Measurements from ENCODE around the gene TOP3A.
"Not testable (repeated sequence)": the region's sequence is repeated elsewhere in the genome, so short reads cannot be mapped to it uniquely, and the experiment has no call there.

TOP3A gene

DNA sequence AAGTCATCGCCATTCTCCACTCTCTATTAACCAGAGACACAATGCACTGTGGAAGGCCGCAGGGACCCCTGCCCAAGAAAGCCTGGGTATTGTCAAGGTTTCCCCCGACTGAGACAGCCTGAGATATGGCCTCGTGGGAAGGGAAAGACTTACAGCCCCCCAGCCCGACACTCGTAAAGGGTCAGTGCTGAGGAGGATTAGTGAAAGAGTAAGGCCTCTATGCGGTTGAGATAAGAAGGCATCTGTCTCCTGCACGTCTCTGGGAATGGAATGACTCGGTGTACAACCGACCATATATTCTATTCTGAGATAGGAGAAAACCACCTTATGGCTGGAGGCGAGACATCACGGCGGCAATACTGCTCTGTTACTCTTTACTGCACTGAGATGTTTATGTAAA lies 11.6 kb downstream of the TOP3A start:
- H3K4me1 ChIP-seq (ENCODE audit: control insufficient read depth, insufficient read depth, low read length); H3K9me3 ChIP-seq (ENCODE audit: control insufficient read depth, insufficient read depth, low read length); H3K27ac ChIP-seq (ENCODE audit: low read depth, low read length); H3K27me3 ChIP-seq (ENCODE audit: control insufficient read depth, insufficient read depth, low read length); H3K4me3 ChIP-seq (ENCODE audit: low read depth, low read length); H3K9ac ChIP-seq (ENCODE audit: low read depth, low read length): not testable (repeated sequence)
- peaks cover 92% of the 10 kb centered on the region for H3K36me3 ChIP-seq (ENCODE audit: control insufficient read depth, insufficient read depth, low read length)

DNA sequence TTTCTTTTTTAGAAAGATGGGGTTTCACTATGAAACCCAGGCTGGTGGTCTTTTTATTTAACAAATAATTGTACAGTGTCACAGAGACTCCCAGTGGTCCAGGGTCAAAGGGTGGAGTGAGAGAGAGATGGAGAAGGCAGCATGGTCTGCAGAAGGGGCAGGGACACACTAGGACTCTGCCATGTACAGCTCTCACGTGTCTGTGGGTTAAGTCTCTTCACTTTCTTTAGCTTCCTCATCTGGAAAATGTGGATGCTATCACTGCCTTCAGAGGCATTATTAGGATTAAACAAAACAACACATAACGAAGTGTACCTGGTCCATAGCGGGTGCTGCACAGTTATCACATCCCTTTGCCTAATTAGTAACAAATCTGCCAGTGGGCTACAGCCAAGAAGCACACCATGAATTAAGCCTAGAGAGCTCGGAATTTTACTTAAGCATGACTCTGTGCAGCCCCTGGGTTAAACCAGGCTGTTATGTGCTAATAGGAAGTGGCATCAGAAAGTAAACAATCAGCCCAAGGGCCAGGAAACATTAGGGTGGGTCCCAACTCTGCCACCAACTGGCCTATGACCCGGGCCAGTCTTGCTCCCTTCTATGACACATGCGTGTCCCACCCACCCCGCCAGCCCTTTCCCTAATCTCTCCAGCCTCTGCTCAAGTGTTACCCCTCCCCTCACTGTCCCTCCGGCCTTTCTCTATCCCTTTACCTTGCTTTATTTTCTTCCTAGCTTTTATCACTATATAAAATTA lies 13.9 kb downstream of the TOP3A start:
- no peaks in the 10 kb centered on the region for H3K27me3 ChIP-seq (ENCODE audit: control insufficient read depth, insufficient read depth, low read length)
- no peak overlapping the region for H3K9ac ChIP-seq (ENCODE audit: low read depth, low read length)
- H3K9me3 ChIP-seq (ENCODE audit: control insufficient read depth, insufficient read depth, low read length) = no peaks in the 10 kb centered on the region
- no peaks in the 10 kb centered on the region for H3K4me1 ChIP-seq (ENCODE audit: control insufficient read depth, insufficient read depth, low read length)
- H3K27ac ChIP-seq (ENCODE audit: low read depth, low read length) = no peak overlapping the region
- H3K36me3 ChIP-seq (ENCODE audit: control insufficient read depth, insufficient read depth, low read length) = peaks cover 84% of the 10 kb centered on the region
- no peak overlapping the region for H3K4me3 ChIP-seq (ENCODE audit: low read depth, low read length)

DNA sequence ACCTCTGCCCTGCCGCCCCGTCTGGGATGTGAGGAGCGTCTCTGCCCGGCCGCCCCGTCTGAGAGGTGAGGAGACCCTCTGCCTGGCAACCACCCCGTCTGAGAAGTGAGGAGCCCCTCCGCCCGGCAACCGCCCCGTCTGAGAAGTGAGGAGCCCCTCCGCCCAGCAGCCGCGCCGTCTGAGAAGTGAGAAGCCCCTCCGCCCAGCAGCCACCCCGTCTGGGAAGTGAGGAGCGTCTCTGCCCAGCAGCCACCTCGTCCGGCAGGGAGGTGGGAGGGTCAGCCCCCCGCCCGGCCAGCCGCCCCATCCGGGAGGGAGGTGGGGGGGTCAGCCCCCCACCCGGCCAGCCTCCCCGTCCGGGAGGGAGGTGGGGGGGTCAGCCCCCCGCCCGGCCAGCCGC lies 16.7 kb downstream of the TOP3A start:
- not testable (repeated sequence) for H3K27me3 ChIP-seq (ENCODE audit: control insufficient read depth, insufficient read depth, low read length); H3K4me3 ChIP-seq (ENCODE audit: low read depth, low read length); H3K9me3 ChIP-seq (ENCODE audit: control insufficient read depth, insufficient read depth, low read length); H3K9ac ChIP-seq (ENCODE audit: low read depth, low read length); H3K27ac ChIP-seq (ENCODE audit: low read depth, low read length); H3K4me1 ChIP-seq (ENCODE audit: control insufficient read depth, insufficient read depth, low read length)
- H3K36me3 ChIP-seq (ENCODE audit: control insufficient read depth, insufficient read depth, low read length) = peaks cover 77% of the 10 kb centered on the region

DNA sequence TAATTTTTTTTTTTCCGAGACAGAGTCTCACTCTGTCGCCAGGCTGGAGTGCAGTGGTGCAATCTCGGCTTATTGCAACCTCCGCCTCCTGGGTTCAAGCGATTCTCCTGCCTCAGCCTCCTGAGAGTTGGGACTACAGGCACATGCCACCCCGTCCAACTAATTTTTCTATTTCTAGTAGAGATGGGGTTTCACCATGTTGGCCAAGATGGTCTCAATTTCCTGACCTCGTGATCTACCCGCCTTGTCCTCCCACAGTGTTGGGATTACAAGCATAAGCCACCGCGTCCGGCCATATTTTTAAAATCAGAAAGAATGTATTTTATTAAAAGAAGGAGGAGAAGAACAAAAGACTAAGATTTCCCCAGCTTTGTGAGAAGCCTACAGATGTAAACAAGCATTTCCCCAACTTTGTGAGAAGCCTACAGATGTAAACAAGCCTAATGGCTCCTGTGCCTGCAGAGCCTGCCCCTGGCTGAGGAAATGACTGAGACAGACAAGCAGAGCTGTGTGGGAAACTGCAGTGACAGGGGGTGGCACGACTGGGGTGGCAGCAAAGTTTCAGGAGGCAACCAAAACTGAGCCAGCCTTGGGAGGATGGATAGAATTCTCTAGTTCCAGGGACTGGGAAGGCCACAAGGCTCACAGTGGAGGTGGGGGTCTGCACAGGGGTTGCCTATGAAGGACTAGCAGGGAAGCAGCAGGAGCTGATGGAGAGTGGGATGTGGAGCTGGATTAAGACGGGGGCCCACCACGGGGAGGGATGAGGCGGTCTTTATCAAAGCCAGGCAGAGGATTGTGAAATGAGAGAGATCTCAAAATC lies 22.9 kb downstream of the TOP3A start:
- Histone ChIP-seq H3K36me3 (ENCODE audit: control insufficient read depth, insufficient read depth, low read length) (peaks cover 87% of the 10 kb centered on the region), H3K9me3 (ENCODE audit: control insufficient read depth, insufficient read depth, low read length) (no peaks in the 10 kb centered on the region), H3K27me3 (ENCODE audit: control insufficient read depth, insufficient read depth, low read length) (no peaks in the 10 kb centered on the region), H3K9ac (ENCODE audit: low read depth, low read length) (no peak overlapping the region), H3K27ac (ENCODE audit: low read depth, low read length) (no peak overlapping the region), H3K4me1 (ENCODE audit: control insufficient read depth, insufficient read depth, low read length) (no peaks in the 10 kb centered on the region), H3K4me3 (ENCODE audit: low read depth, low read length) (no peak overlapping the region)

DNA sequence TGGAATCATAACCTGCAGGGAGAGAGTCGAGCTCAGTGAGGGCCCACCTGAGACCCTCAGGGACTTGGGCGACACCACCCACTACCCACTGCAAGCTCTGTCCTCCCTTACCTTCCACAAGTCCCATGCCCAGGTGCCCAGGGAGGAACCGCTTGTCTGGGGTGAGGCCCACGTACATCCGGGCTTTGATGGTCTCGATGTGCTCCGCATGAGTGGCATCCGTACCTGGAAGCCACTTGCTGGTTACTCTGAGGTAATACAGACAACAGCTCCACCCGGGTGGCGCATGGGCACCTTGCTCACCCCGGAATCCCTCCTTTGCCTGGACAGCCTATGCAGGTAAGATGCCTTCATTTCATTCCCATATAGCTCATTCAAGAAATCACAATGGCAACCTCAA lies 29.5 kb downstream of the TOP3A start:
- peaks cover 93% of the 10 kb centered on the region for H3K36me3 ChIP-seq (ENCODE audit: control insufficient read depth, insufficient read depth, low read length)
- H3K9ac ChIP-seq (ENCODE audit: low read depth, low read length) = no peak overlapping the region
- H3K9me3 ChIP-seq (ENCODE audit: control insufficient read depth, insufficient read depth, low read length) = no peaks in the 10 kb centered on the region
- H3K4me3 ChIP-seq (ENCODE audit: low read depth, low read length) = no peak overlapping the region
- no peaks in the 10 kb centered on the region for H3K4me1 ChIP-seq (ENCODE audit: control insufficient read depth, insufficient read depth, low read length)
- H3K27me3 ChIP-seq (ENCODE audit: control insufficient read depth, insufficient read depth, low read length) = no peaks in the 10 kb centered on the region
- no peak overlapping the region for H3K27ac ChIP-seq (ENCODE audit: low read depth, low read length)

DNA sequence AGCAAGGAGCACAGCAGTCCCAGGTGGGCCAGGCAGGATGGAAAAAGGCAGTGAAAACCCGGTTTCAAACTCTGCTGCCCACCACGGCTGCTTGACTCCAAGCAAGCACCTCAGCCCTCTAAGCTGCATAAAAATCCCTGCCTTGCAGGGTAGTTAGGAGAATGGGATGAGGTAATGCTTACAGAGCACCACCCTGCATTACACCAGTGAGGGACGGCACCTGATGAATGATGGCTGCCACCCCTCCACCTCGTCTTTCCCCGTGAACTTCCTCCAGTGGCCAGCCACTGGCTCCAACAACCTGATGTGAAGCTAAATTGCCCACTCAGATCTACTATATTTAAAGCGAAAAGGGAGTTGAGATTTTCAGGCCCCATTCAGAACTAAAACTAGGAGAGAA lies 33.0 kb downstream of the TOP3A start:
- Histone ChIP-seq H3K4me1 (ENCODE audit: control insufficient read depth, insufficient read depth, low read length) (no peaks in the 10 kb centered on the region), H3K9ac (ENCODE audit: low read depth, low read length) (no peak overlapping the region)

DNA sequence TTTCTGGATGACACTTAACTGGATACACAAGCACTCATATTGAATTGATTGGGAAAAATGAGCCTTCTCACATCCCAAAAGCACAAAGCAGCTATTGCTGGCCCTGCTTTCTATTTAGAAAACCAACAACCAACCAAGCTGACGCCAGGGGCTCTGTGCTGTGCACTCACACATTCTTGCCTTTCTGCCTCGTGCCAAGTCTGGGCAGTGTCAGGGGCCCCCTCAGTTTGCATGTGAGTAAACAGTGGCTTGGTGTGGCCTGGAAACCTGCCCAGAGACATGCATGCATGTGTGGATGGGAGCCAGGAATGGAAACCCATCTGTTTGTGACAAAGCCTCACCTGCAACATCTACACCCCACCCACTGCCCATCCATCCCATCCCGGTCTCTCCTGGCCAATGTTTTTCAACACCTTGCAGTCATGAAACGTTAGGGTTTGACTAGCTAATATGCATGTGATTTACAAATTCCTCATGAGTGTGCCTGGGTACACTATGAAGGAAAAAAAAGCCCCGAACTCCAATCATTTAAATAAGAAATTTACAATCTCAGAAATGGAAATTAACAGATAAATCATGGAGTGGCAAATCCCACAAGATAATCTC lies 33.9 kb downstream of the TOP3A start:
- Histone ChIP-seq H3K4me1 (ENCODE audit: control insufficient read depth, insufficient read depth, low read length) (no peaks in the 10 kb centered on the region), H3K4me3 (ENCODE audit: low read depth, low read length) (no peak overlapping the region), H3K27me3 (ENCODE audit: control insufficient read depth, insufficient read depth, low read length) (no peaks in the 10 kb centered on the region), H3K36me3 (ENCODE audit: control insufficient read depth, insufficient read depth, low read length) (peaks cover 97% of the 10 kb centered on the region), H3K9ac (ENCODE audit: low read depth, low read length) (no peak overlapping the region), H3K27ac (ENCODE audit: low read depth, low read length) (no peak overlapping the region), H3K9me3 (ENCODE audit: control insufficient read depth, insufficient read depth, low read length) (no peaks in the 10 kb centered on the region)

More for the DNA sequence above, 33.0 kb downstream of the TOP3A start:
- H3K9me3 ChIP-seq (ENCODE audit: control insufficient read depth, insufficient read depth, low read length) = no peaks in the 10 kb centered on the region
- no peak overlapping the region for H3K27ac ChIP-seq (ENCODE audit: low read depth, low read length)
- no peaks in the 10 kb centered on the region for H3K27me3 ChIP-seq (ENCODE audit: control insufficient read depth, insufficient read depth, low read length)
- no peak overlapping the region for H3K4me3 ChIP-seq (ENCODE audit: low read depth, low read length)
- H3K36me3 ChIP-seq (ENCODE audit: control insufficient read depth, insufficient read depth, low read length) = peaks cover 94% of the 10 kb centered on the region

DNA sequence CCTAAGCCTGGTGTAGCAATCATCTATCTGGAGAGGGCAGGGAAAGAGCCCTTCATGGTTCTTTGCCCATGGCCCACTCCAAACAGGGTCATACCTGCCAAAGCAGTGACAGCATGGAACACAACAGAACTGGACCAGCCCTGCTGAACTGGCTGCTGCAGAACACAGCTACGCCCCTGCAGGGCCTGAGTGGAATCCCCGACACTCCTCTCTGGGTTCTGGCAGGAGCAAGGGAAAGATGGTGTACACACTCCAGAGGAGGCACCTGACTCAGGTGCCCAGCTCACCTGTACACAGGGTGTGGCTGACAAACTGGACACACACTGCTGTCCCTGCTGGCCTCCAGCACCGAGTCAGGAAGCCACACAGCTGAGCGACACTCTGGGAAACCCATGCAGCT lies 34.5 kb downstream of the TOP3A start:
- Histone ChIP-seq H3K36me3 (ENCODE audit: control insufficient read depth, insufficient read depth, low read length) (peaks cover 92% of the 10 kb centered on the region), H3K4me1 (ENCODE audit: control insufficient read depth, insufficient read depth, low read length) (no peaks in the 10 kb centered on the region), H3K9me3 (ENCODE audit: control insufficient read depth, insufficient read depth, low read length) (no peaks in the 10 kb centered on the region), H3K27ac (ENCODE audit: low read depth, low read length) (no peak overlapping the region), H3K4me3 (ENCODE audit: low read depth, low read length) (no peak overlapping the region), H3K27me3 (ENCODE audit: control insufficient read depth, insufficient read depth, low read length) (no peaks in the 10 kb centered on the region), H3K9ac (ENCODE audit: low read depth, low read length) (no peak overlapping the region)

DNA sequence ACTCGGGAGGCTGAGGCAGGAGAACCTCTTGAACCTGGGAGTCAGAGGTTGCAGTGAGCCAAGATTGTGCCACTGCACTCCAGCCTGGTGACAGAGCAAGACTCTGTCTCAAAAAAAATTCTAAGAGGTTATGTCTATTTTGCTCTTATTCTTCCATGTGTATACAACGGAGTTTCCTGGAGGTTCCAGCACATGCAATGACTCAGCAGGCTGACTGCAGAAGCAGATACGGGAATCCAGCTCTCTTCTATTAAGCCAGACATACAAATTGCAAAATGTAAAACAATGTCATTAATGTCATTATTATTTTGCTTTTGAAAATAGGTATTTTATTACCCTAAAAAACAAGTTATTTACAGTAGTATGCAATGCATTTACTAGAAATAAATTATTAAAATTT lies 35.9 kb downstream of the TOP3A start:
- Histone ChIP-seq H3K27me3 (ENCODE audit: control insufficient read depth, insufficient read depth, low read length) (no peaks in the 10 kb centered on the region), H3K9ac (ENCODE audit: low read depth, low read length) (no peak overlapping the region), H3K4me1 (ENCODE audit: control insufficient read depth, insufficient read depth, low read length) (no peaks in the 10 kb centered on the region), H3K27ac (ENCODE audit: low read depth, low read length) (no peak overlapping the region), H3K4me3 (ENCODE audit: low read depth, low read length) (no peak overlapping the region), H3K36me3 (ENCODE audit: control insufficient read depth, insufficient read depth, low read length) (peaks cover 91% of the 10 kb centered on the region), H3K9me3 (ENCODE audit: control insufficient read depth, insufficient read depth, low read length) (no peaks in the 10 kb centered on the region)

DNA sequence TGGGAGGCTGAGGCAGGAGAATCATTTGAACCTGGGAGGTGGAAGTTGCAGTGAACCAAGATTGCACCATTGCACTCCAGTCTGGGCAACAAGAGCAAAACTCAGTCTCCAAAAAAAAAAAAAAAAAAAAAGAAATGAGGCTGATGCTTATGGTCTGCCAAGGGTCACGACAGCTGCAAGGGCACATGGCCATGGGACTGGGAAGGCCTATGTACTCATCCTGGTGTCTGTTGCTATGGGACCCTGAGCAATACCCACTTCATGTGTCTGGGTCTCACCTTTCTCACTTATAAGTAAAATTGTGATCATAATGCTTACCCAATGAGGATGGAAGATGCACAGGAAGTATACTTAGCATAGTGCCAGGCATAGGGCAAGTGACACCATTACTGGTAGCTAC lies 37.7 kb downstream of the TOP3A start:
- no peak overlapping the region for H3K9ac ChIP-seq (ENCODE audit: low read depth, low read length)
- H3K9me3 ChIP-seq (ENCODE audit: control insufficient read depth, insufficient read depth, low read length) = no peaks in the 10 kb centered on the region
- no peaks in the 10 kb centered on the region for H3K4me1 ChIP-seq (ENCODE audit: control insufficient read depth, insufficient read depth, low read length)
- H3K36me3 ChIP-seq (ENCODE audit: control insufficient read depth, insufficient read depth, low read length) = peaks cover 89% of the 10 kb centered on the region
- H3K27me3 ChIP-seq (ENCODE audit: control insufficient read depth, insufficient read depth, low read length) = no peaks in the 10 kb centered on the region
- H3K27ac ChIP-seq (ENCODE audit: low read depth, low read length) = no peak overlapping the region
- no peak overlapping the region for H3K4me3 ChIP-seq (ENCODE audit: low read depth, low read length)
